ENCODE results near the gene PTH1R. TPM values are rescaled to one million over a fixed set of nuclear protein-coding genes. Genes with fewer than 3 reads are reported as not detected.

PTH1R gene
- total RNA-seq, 1 donor from 2014 or later: 6.2 TPM

- Mint-ChIP-seq H3K4me1 (ENCODE audit: unreplicated experiment) (peaks cover 45% of the 10 kb centered on the region), H3K27ac (ENCODE audit: unreplicated experiment) (no peak overlapping the region), H3K36me3 (ENCODE audit: low read depth, unreplicated experiment) (peaks cover 14% of the 10 kb centered on the region), H3K27me3 (ENCODE audit: unreplicated experiment) (peaks cover 3% of the 10 kb centered on the region), H3K4me3 (ENCODE audit: unreplicated experiment) (no peak overlapping the region), H3K9me3 (ENCODE audit: unreplicated experiment) (no peaks in the 10 kb centered on the region)
- DNase-seq (ENCODE audit: low spot score): no peak
- TF ChIP-seq CTCF (IDR thresholded peaks at IDR 0.05; ENCODE audit: unreplicated experiment): no peak
Measured at GRCh38 chr3:46952813-46953212, 75.3 kb downstream of the PTH1R start.

Other genes starting within 250 kb of the PTH1R start
- gene ALS2CL, start 184.0 kb upstream of the PTH1R start, total RNA-seq (ENCODE audit: unreplicated experiment): 5.6 TPM
- gene TMIE, start 176.3 kb upstream of the PTH1R start, total RNA-seq (ENCODE audit: unreplicated experiment): 0.23 TPM
- 0.38 TPM for gene PRSS50, start 159.9 kb upstream of the PTH1R start, total RNA-seq (ENCODE audit: unreplicated experiment)
- not detected for gene MYL3, start 14.3 kb upstream of the PTH1R start, total RNA-seq (ENCODE audit: unreplicated experiment)
- gene CCDC12, start 99.0 kb downstream of the PTH1R start, total RNA-seq (ENCODE audit: unreplicated experiment): 36.3 TPM
- 202 TPM for gene NBEAL2, start 101.9 kb downstream of the PTH1R start, total RNA-seq (ENCODE audit: unreplicated experiment)

All from endothelial cell (in vitro differentiated cells).